HEK293 (cell line): Measurements from ENCODE around the gene LSM14B.

Experiments
- CTCF ChIA-PET: fragments of 350-600 bp; formaldehyde crosslinking; extraction: SDS; loops from one replicate; lab custom pipeline; 2021; ENCODE audit warnings: antibody characterized with exemption; lab: Yijun Ruan, JAX
- POLR2A ChIA-PET: fragments of 300-600 bp; formaldehyde crosslinking; extraction: SDS; loops from one replicate; lab custom pipeline; 2020; ENCODE audit warnings: antibody characterized with exemption, inconsistent platforms; lab: Yijun Ruan, JAX
- H3K27ac ChIP-seq: fragments of 200-500 bp; sonication (Bioruptor generic); 2 replicates; pipeline ENCODE4 v1.5.1; 2014; ENCODE audit warnings: low read depth, low read length, control low read depth, inconsistent platforms; ENCODE audit errors: extremely low read depth
- H3K36me3 ChIP-seq, 2 experiments: fragments of 200-500 bp in 1 of 2; sonication (Bioruptor generic) in 1 of 2; 1 replicate in 1 of 2; 2 replicates in 1 of 2; pipeline ENCODE4 v1.5.1; 2014 to 2017; ENCODE audit warnings: inconsistent platforms in 2 of 2, low read length in 2 of 2; ENCODE audit not compliant: control insufficient read depth in 2 of 2, insufficient read depth in 1 of 2
- H3K4me1 ChIP-seq: fragments of 200-500 bp; sonication (Bioruptor generic); 2 replicates; pipeline ENCODE4 v1.5.1; 2014; ENCODE audit warnings: mild to moderate bottlenecking, low read length, inconsistent platforms; ENCODE audit not compliant: control insufficient read depth, insufficient read depth
- H3K4me3 ChIP-seq: 2 replicates; pipeline ENCODE4 v1.5.1; 2011; ENCODE audit warnings: low read depth, mild to moderate bottlenecking, control low read depth, low read length, moderate library complexity
- H3K9me3 ChIP-seq: fragments of 200-500 bp; sonication (Bioruptor generic); 2 replicates; pipeline ENCODE4 v1.5.1; 2014; ENCODE audit warnings: low read depth, low read length, inconsistent platforms; ENCODE audit not compliant: control insufficient read depth, insufficient read depth
- BCL11A ChIP-seq: fragments of 450-650 bp; formaldehyde crosslinking; IDR thresholded peaks from 2 replicates; pipeline ENCODE4 v1.5.1; 2016; ENCODE audit warnings: low read depth, missing biosample characterization, missing genetic modification characterization
- HIC1 ChIP-seq: fragments of 450-650 bp; formaldehyde crosslinking; IDR thresholded peaks from 2 replicates; pipeline ENCODE4 v1.5.1; 2016; ENCODE audit warnings: missing biosample characterization, missing genetic modification characterization
- RBAK ChIP-seq: fragments of 450-650 bp; formaldehyde crosslinking; IDR thresholded peaks from 2 replicates; pipeline ENCODE4 v1.5.1; 2016; ENCODE audit warnings: missing biosample characterization, missing genetic modification characterization
- SP2 ChIP-seq: fragments of 450-650 bp; formaldehyde crosslinking; IDR thresholded peaks from 2 replicates; pipeline ENCODE4 v1.5.1; 2016; ENCODE audit warnings: missing biosample characterization, missing genetic modification characterization
- TCF7L2 ChIP-seq: IDR thresholded peaks from 2 replicates; pipeline ENCODE4 v1.6.1; 2011; ENCODE audit warnings: low read depth, mild to moderate bottlenecking, inconsistent platforms, low read length, moderate library complexity, borderline replicate concordance
- ZBTB44 ChIP-seq: fragments of 450-650 bp; IDR thresholded peaks from 2 replicates; pipeline ENCODE4 v1.5.1; 2018; ENCODE audit warnings: missing biosample characterization, mild to moderate bottlenecking, missing genetic modification characterization
- ZFHX2 ChIP-seq: fragments of 450-650 bp; formaldehyde crosslinking; conservative IDR thresholded peaks from 2 replicates; pipeline ENCODE4 v1.5.1; 2016; ENCODE audit warnings: missing biosample characterization, missing genetic modification characterization
- ZNF155 ChIP-seq: fragments of 450-650 bp; formaldehyde crosslinking; IDR thresholded peaks from 2 replicates; pipeline ENCODE4 v1.5.1; 2016; ENCODE audit warnings: missing biosample characterization, missing genetic modification characterization
- ZNF324 ChIP-seq: fragments of 450-650 bp; formaldehyde crosslinking; IDR thresholded peaks from 2 replicates; pipeline ENCODE4 v1.5.1; 2016; ENCODE audit warnings: missing biosample characterization, missing genetic modification characterization
- ZNF335 ChIP-seq: fragments of 450-650 bp; formaldehyde crosslinking; conservative IDR thresholded peaks from 2 replicates; pipeline ENCODE4 v1.5.1; 2016; ENCODE audit warnings: missing biosample characterization, missing genetic modification characterization
- ZNF398 ChIP-seq: fragments of 450-650 bp; formaldehyde crosslinking; IDR thresholded peaks from 2 replicates; pipeline ENCODE4 v1.5.1; 2017; ENCODE audit warnings: missing biosample characterization, missing genetic modification characterization
- ZNF488 ChIP-seq: fragments of 450-650 bp; formaldehyde crosslinking; IDR thresholded peaks from 2 replicates; pipeline ENCODE4 v1.5.1; 2016; ENCODE audit warnings: missing biosample characterization, missing genetic modification characterization
- ZNF747 ChIP-seq: fragments of 450-650 bp; formaldehyde crosslinking; IDR thresholded peaks from 2 replicates; pipeline ENCODE4 v1.5.1; 2016; ENCODE audit warnings: missing biosample characterization, missing genetic modification characterization
- ZNF830 ChIP-seq: fragments of 450-650 bp; IDR thresholded peaks from 2 replicates; pipeline ENCODE4 v1.5.0; 2018; ENCODE audit warnings: missing biosample characterization, missing genetic modification characterization, low read depth, mild to moderate bottlenecking, moderate library complexity
- ZSCAN23 ChIP-seq: fragments of 450-650 bp; formaldehyde crosslinking; IDR thresholded peaks from 2 replicates; pipeline ENCODE4 v1.5.1; 2016; ENCODE audit warnings: missing biosample characterization, missing genetic modification characterization

LSM14B gene

GRCh38 chr20:62160253-62160652 is 38.0 kb downstream of the LSM14B start:
- CTCF ChIA-PET = interaction anchor here (0.7 kb wide), 1 partner anchor 648 kb away, joined by 3 read pairs; no protein-coding TSS in a partner anchor
- no peaks in the 10 kb centered on the region for H3K9me3 ChIP-seq
- H3K36me3 ChIP-seq = peaks cover 0 to 49% of the 10 kb centered on the region in 2 experiments; a peak in 2 of 3 replicates
- TF ChIP-seq TCF7L2 = no peak
- TF ChIP-seq ZNF830 (tag by site-specific recombination) = no peak
- TF ChIP-seq, all 188 proteins: peak for 0
- POLR2A ChIA-PET = no interaction called here
- Histone ChIP-seq H3K4me1 (no peaks in the 10 kb centered on the region), H3K27ac (no peak overlapping the region), H3K4me3 (no peak overlapping the region)

- TF ChIP-seq ZSCAN23 (tag by site-specific recombination) (no peak), ZNF488 (tag by site-specific recombination) (no peak), ZNF335 (no peak), BCL11A (tag by site-specific recombination) (no peak), ZNF155 (tag by site-specific recombination) (no peak)
- ChIA-PET POLR2A (no interaction called here), CTCF (interaction anchor here (0.7 kb wide), 1 partner anchor 647 kb away, joined by 3 read pairs; no protein-coding TSS in a partner anchor)
- Histone ChIP-seq H3K9me3 (no peaks in the 10 kb centered on the region), H3K27ac (no peak overlapping the region), H3K4me3 (no peak overlapping the region), H3K36me3 (peaks cover 0 to 55% of the 10 kb centered on the region in 2 experiments; a peak in 2 of 3 replicates), H3K4me1 (no peaks in the 10 kb centered on the region)
Observed at GRCh38 chr20:62160876-62161275, 38.6 kb downstream of the LSM14B start.

GRCh38 chr20:62161347-62161746 is 39.1 kb downstream of the LSM14B start:
- POLR2A ChIA-PET = no interaction called here
- no peaks in the 10 kb centered on the region for H3K9me3 ChIP-seq
- H3K36me3 ChIP-seq = peaks cover 0 to 55% of the 10 kb centered on the region in 2 experiments; a peak in 2 of 3 replicates
- H3K4me3 ChIP-seq = no peak overlapping the region
- CTCF ChIA-PET = no interaction called here
- H3K27ac ChIP-seq = no peak overlapping the region
- TF ChIP-seq HIC1 (peak; percentile 43; the same call in 1 of the 2 replicates), ZFHX2 (peak; percentile 51), ZBTB44 (tag by site-specific recombination) (no peak)
- no peaks in the 10 kb centered on the region for H3K4me1 ChIP-seq

GRCh38 chr20:62162765-62163484 is 40.6 kb downstream of the LSM14B start:
- no peak overlapping the region for H3K27ac ChIP-seq
- ChIA-PET CTCF (no interaction called here), POLR2A (no interaction called here)
- TF ChIP-seq ZNF747 = no peak
- TF ChIP-seq ZBTB44 (tag by site-specific recombination) = no peak
- TF ChIP-seq RBAK (tag by site-specific recombination) = no peak
- TF ChIP-seq SP2 (tag by site-specific recombination) = no peak
- no peak for TF ChIP-seq ZNF324
- TF ChIP-seq ZNF398 (tag by site-specific recombination) = no peak
- TF ChIP-seq, all 188 proteins: peak for 0
- no peaks in the 10 kb centered on the region for H3K9me3 ChIP-seq
- H3K36me3 ChIP-seq = peaks cover 0 to 60% of the 10 kb centered on the region in 2 experiments; a peak in 2 of 3 replicates
- no peaks in the 10 kb centered on the region for H3K4me1 ChIP-seq
- no peak overlapping the region for H3K4me3 ChIP-seq
